Regular cardiac myocyte (primary cell): ENCODE data around the gene ERICH6B. TPM values are rescaled to one million over a fixed set of nuclear protein-coding genes. Genes with fewer than 3 reads are reported as not detected.

Source experiments
- total RNA-seq: library from RNA; depleted of rRNA; stranded (reverse); fragments of >200 nt; gene quantifications from 2 replicates; pipeline ENCODE4 v1.2.3, GENCODE V29; 2014

The ERICH6B gene
- not detected in 2 replicates for total RNA-seq

GRCh38 chr13:45615501-45616101, at the start of gene ERICH6B:
ERICH6B (minus strand) TSS chr13:45615739; CDS start chr13:45597005, 18,734 bp downstream.

Other genes with a start within 250 kb of the ERICH6B start
- gene SLC25A30, start 197.4 kb downstream of the ERICH6B start, total RNA-seq: 14.6 and 24.0 TPM in 2 replicates
- 29.5 and 42.0 TPM in 2 replicates for gene COG3, start 150.8 kb downstream of the ERICH6B start, total RNA-seq
- not detected in 2 replicates for gene CBY2, start 86.6 kb upstream of the ERICH6B start, total RNA-seq
- gene SIAH3, start 236.0 kb upstream of the ERICH6B start, total RNA-seq: not detected in 2 replicates